Lower leg skin (tissue), 3 donors: ENCODE results near the gene RPTOR.

Source experiments
- CTCF ChIP-seq, 3 donors: fragments of 450-650 bp; IDR thresholded peaks; one replicate each; pipeline ENCODE4 v1.5.1; 2016; ENCODE audit warnings: antibody characterized with exemption in 3 of 3, mild to moderate bottlenecking in 3 of 3, moderate library complexity in 2 of 3
- POLR2A ChIP-seq, 2 donors: fragments of 450-650 bp; IDR thresholded peaks; one replicate each; pipeline ENCODE4 v1.6.1; 2016 to 2017; ENCODE audit warnings: antibody characterized with exemption in 2 of 2, mild to moderate bottlenecking in 1 of 2, moderate library complexity in 1 of 2

DNA sequence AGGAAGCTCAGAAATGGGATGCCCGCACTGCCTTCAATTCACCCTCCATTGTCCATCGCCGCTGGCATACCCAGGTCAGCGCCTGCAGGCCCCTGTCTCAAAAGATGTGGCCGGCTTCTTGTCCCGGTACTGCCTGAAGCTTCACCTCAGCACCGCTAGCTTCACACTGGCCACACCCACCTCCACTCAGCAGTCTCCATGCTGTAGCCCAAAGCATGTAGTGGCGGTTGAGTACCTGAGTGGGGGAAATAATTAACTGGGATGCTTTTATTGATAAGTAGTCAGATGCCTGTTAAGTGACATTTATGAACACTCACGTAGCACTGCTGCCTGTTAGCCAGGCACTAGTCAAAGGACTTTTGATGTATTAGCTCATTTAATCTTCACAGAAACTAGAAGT, 143.2 kb downstream of the RPTOR start:
- TF ChIP-seq CTCF (IDR thresholded peaks at IDR 0.05) (no peak), POLR2A (IDR thresholded peaks at IDR 0.05) (no peak)
